Type B pancreatic cell (in vitro differentiated cells): ENCODE measurements around the gene FOXL2NB. TPM values are rescaled to one million over a fixed set of nuclear protein-coding genes. Genes with fewer than 3 reads are reported as not detected.

ENCODE experiments used
- DNase-seq: peaks from one replicate; pipeline ENCODE4 v3.0.0; 2021; ENCODE audit warnings: mixed read lengths; ENCODE audit not compliant: unreplicated experiment; ENCODE audit errors: extremely low spot score
- H3K27ac Mint-ChIP-seq: 2 replicates; pipeline ENCODE4 v1.8.0; 2021; ENCODE audit warnings: mild to moderate bottlenecking, mixed read lengths
- H3K27me3 Mint-ChIP-seq: 2 replicates; pipeline ENCODE4 v1.8.0; 2021; ENCODE audit warnings: mixed read lengths
- H3K36me3 Mint-ChIP-seq: 2 replicates; pipeline ENCODE4 v1.8.0; 2021; ENCODE audit warnings: mixed read lengths
- H3K4me1 Mint-ChIP-seq: one replicate; pipeline ENCODE4 v1.8.0; 2021; ENCODE audit warnings: mixed read lengths; ENCODE audit not compliant: unreplicated experiment
- H3K4me3 Mint-ChIP-seq: 2 replicates; pipeline ENCODE4 v1.8.0; 2021; ENCODE audit warnings: mild to moderate bottlenecking, mixed read lengths
- H3K9me3 Mint-ChIP-seq: 2 replicates; pipeline ENCODE4 v1.8.0; 2021; ENCODE audit warnings: mixed read lengths
- CTCF ChIP-seq: fragments of 200-600 bp; sonication (generic); conservative IDR thresholded peaks from 2 replicates; pipeline ENCODE4 v1.5.0; 2021; ENCODE audit warnings: antibody characterized with exemption, mild to moderate bottlenecking
- total RNA-seq: library from RNA; stranded (reverse); gene quantifications from 2 replicates; pipeline ENCODE4 v1.2.1, GENCODE V29; 2021; ENCODE audit warnings: low replicate concordance

FOXL2NB gene
- total RNA-seq, 1 donor from 2014 or later, result 0.34 TPM

DNA sequence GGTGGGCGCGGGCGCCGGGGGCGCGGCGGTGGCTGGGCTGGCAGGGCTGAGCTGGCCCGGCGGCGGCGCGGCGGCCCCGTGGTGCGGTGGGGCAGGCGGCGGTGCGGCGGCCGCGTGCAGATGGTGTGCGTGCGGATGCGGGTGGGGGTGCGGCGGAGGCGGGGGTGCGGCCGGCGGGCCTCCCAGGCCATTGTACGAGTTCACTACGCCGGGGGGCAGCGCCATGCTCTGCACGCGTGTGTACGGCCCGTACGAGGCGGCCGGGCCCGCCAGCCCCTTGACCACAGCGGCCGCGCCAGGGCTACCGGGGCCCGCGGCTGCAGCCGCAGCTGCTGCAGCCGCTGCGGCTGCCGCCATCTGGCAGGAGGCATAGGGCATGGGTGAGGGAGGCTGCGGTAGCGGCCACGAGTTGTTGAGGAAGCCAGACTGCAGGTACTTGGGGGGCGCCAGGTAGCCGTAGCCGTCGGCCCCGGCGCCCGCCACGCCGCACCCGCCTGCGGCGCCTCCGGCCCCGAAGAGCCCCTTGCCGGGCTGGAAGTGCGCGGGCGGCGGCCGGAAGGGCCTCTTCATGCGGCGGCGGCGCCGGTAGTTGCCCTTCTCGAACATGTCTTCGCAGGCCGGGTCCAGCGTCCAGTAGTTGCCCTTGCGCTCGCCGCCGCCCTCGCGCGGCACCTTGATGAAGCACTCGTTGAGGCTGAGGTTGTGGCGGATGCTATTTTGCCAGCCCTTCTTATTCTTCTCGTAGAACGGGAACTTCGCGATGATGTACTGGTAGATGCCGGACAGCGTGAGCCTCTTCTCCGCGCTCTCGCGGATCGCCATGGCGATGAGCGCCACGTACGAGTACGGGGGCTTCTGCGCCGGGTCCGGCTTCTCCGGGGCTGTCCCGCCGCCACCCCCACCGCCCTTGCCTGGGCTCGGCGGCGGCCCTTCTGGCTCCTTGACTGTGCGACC lies 1.0 kb upstream of the FOXL2NB start:
- H3K27me3 Mint-ChIP-seq, result peaks cover 91% of the 10 kb centered on the region
- H3K27ac Mint-ChIP-seq, result no peak overlapping the region
- DNase-seq, result no peak
- no peaks in the 10 kb centered on the region for H3K9me3 Mint-ChIP-seq
- no peaks in the 10 kb centered on the region for H3K36me3 Mint-ChIP-seq
- peak overlapping the region; percentile 83 for H3K4me3 Mint-ChIP-seq
- peaks cover 22% of the 10 kb centered on the region for H3K4me1 Mint-ChIP-seq
- peak; percentile 58 for TF ChIP-seq CTCF

- peaks cover 22% of the 10 kb centered on the region for H3K4me1 Mint-ChIP-seq
- no peaks in the 10 kb centered on the region for H3K9me3 Mint-ChIP-seq
- peaks cover 89% of the 10 kb centered on the region for H3K27me3 Mint-ChIP-seq
- no peaks in the 10 kb centered on the region for H3K36me3 Mint-ChIP-seq
- TF ChIP-seq CTCF, result no peak
- peak overlapping the region; percentile 84 for H3K4me3 Mint-ChIP-seq
- DNase-seq, result no peak
- peak overlapping the region; percentile 73 for H3K27ac Mint-ChIP-seq
Observed at GRCh38 chr3:138947495-138948121, 591 bp downstream of the FOXL2NB start.

- TF ChIP-seq CTCF, result no peak
- H3K4me1 Mint-ChIP-seq, result peaks cover 22% of the 10 kb centered on the region
- H3K9me3 Mint-ChIP-seq, result no peaks in the 10 kb centered on the region
- H3K4me3 Mint-ChIP-seq, result peak overlapping the region; percentile 84
- no peak overlapping the region for H3K27ac Mint-ChIP-seq
- peaks cover 88% of the 10 kb centered on the region for H3K27me3 Mint-ChIP-seq
- no peaks in the 10 kb centered on the region for H3K36me3 Mint-ChIP-seq
- DNase-seq, result no peak
Observed at GRCh38 chr3:138948371-138949001, 1.5 kb downstream of the FOXL2NB start.

DNA sequence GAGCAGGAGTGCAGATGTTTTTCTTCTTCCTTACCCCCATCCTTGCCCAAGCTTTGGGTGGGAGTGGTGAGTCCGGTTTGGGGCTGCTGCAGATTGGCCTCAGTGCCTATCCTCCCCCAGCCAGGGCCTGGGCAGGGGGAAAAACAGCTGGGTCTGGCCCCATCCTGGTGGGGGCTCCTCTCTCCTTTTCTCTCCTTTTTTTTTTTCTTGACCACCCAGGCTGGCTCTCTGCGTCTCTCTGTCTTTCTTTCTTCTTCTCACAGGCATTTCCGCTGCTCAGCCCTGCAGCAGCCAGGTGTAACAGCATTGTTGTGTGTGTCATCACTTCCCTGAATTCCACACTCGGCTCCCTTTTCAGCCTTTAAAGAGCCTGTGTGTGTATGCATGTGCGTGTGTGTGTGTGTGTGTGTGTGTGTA lies 2.0 kb downstream of the FOXL2NB start:
- H3K4me1 Mint-ChIP-seq, result peaks cover 18% of the 10 kb centered on the region
- H3K27me3 Mint-ChIP-seq, result peaks cover 88% of the 10 kb centered on the region
- no peak for TF ChIP-seq CTCF
- peak overlapping the region; percentile 82 for H3K4me3 Mint-ChIP-seq
- H3K27ac Mint-ChIP-seq, result no peak overlapping the region
- H3K9me3 Mint-ChIP-seq, result no peaks in the 10 kb centered on the region
- no peaks in the 10 kb centered on the region for H3K36me3 Mint-ChIP-seq
- no peak for DNase-seq

DNA sequence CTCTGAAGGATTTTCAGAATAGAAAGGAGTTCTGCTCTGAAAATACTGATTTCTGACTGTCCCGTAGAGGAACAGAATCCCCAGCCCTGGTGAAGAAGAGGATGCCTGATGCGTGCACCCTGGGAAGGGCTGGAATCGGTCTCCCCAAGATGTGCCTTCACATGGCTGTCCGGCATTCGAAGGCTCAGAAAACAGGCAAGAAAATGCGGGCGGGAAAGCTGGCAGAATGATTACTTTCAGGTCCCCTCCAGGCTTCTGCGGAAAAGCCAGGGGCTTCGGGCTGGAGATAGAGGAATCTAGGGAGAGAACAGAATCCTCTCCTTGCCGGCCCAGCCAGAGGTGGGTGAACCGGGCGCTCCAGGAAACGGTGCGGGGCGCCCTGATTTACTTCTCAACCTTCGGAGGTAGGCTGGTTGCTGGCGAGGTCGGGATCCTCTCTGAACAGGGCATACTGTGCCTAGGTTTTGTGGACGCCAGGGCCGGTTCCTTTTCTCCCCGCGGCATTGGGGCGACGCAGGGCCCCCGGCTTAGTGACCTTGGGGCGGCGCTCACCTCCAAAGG lies 2.5 kb downstream of the FOXL2NB start:
- Mint-ChIP-seq H3K27me3 (peaks cover 88% of the 10 kb centered on the region), H3K9me3 (no peaks in the 10 kb centered on the region), H3K36me3 (no peaks in the 10 kb centered on the region), H3K4me1 (peaks cover 13% of the 10 kb centered on the region), H3K4me3 (peak overlapping the region; percentile 82), H3K27ac (no peak overlapping the region)
- no peak for DNase-seq
- no peak for TF ChIP-seq CTCF
